Measurements from ENCODE around the gene USP47.

GRCh38 chr11:11913395-11913794 is 71.6 kb downstream of the USP47 start:
- TF ChIP-seq POLR2A (IDR thresholded peaks at IDR 0.05) (no peak), CTCF (IDR thresholded peaks at IDR 0.05) (no peak)
